ENCODE measurements around the gene DSE.

Gene DSE

DNA sequence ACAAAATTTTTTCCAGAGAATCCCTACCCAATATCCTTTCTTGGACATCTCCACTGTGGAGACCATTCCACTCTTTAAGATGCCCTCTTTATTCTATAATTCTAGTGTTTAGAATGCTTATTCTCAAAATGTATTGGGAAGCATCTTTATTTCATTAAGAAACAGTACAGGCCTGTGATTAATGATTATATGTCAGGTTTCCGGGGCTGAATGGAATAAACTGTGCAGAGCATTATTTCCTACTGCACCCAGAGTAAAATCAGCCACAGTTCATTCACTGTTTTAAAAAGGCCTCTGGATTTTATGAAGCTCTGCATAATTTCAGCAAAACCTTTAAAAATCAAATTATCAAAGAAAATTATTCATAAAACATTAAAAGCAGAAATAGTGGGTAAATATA lies 42.6 kb downstream of the DSE start:
- Histone ChIP-seq H3K4me1 (no peaks in the 10 kb centered on the region), H3K36me3 (no peaks in the 10 kb centered on the region), H3K9me3 (no peaks in the 10 kb centered on the region), H3K4me3 (ENCODE audit: low read depth, low read length) (no peak overlapping the region), H3K27me3 (no peaks in the 10 kb centered on the region)
- TF ChIP-seq, protein P1, sequence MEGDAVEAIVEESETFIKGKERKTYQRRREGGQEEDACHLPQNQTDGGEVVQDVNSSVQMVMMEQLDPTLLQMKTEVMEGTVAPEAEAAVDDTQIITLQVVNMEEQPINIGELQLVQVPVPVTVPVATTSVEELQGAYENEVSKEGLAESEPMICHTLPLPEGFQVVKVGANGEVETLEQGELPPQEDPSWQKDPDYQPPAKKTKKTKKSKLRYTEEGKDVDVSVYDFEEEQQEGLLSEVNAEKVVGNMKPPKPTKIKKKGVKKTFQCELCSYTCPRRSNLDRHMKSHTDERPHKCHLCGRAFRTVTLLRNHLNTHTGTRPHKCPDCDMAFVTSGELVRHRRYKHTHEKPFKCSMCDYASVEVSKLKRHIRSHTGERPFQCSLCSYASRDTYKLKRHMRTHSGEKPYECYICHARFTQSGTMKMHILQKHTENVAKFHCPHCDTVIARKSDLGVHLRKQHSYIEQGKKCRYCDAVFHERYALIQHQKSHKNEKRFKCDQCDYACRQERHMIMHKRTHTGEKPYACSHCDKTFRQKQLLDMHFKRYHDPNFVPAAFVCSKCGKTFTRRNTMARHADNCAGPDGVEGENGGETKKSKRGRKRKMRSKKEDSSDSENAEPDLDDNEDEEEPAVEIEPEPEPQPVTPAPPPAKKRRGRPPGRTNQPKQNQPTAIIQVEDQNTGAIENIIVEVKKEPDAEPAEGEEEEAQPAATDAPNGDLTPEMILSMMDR (IDR thresholded peaks at IDR 0.05; ENCODE audit: low read depth, low read length) = no peak
- DNase-seq = no peak

DNA sequence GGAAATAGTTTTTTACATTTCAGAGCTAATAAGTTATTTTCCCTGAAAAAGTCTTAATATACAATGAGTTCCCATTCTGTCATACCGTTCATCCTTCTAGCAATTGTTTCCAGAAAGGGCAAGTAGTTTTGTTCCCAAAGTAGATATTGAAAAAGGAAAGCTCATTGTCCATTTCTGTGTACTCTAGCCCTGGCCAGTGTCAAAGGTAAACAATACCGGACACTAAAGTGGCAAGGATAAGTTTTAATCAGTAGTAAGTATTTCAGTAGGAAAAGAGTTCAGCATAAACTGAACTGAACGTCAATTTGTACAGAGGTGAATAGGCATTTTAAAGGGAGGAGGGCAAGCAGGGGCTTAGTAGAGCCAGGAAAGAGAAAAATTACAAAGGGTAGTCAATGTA lies 46.9 kb downstream of the DSE start:
- Histone ChIP-seq H3K27me3 (no peaks in the 10 kb centered on the region), H3K9me3 (no peaks in the 10 kb centered on the region), H3K4me1 (no peaks in the 10 kb centered on the region), H3K36me3 (no peaks in the 10 kb centered on the region), H3K4me3 (ENCODE audit: low read depth, low read length) (no peak overlapping the region)
- TF ChIP-seq, protein P1 (IDR thresholded peaks at IDR 0.05; ENCODE audit: low read depth, low read length) = no peak
- DNase-seq = no peak

DNA sequence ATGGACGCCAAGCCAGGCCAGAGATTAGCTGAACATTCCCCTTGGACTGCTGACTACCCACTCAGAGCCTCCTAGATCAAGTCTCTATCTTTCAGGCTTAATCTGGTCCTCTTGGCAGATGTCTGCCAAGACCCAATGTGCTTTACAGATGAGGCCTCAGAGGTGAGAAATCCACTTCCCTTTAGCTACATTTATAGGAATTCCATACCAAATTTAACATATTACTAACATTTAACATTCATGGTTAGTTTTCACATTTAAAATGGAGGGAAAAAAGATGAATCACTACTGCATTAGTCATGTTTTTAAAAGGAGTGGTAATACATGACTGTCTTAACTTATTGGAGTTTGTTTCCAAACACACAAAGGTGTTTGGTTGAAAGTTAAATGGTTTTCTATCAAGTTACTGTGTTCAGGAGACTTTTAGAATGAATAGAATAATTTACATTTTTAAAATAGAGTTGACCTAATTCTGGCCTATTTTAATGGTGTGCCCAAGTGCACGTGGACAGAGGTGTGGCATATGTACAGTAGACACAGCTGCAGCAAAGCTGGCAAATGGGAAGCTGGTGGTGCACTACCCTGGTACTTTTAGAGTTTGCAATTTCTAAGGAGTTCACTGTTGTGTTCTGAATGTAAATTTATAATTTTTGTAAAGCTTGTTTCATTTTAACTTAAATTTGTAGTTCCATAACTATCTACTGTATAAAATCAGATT lies 48.5 kb downstream of the DSE start:
- no peak for DNase-seq
- H3K4me3 ChIP-seq (ENCODE audit: low read depth, low read length) = no peak overlapping the region
- no peaks in the 10 kb centered on the region for H3K36me3 ChIP-seq
- H3K4me1 ChIP-seq = no peaks in the 10 kb centered on the region
- H3K27me3 ChIP-seq = no peaks in the 10 kb centered on the region
- TF ChIP-seq, protein P1 (IDR thresholded peaks at IDR 0.05; ENCODE audit: low read depth, low read length) = no peak
- H3K9me3 ChIP-seq = no peaks in the 10 kb centered on the region

DNA sequence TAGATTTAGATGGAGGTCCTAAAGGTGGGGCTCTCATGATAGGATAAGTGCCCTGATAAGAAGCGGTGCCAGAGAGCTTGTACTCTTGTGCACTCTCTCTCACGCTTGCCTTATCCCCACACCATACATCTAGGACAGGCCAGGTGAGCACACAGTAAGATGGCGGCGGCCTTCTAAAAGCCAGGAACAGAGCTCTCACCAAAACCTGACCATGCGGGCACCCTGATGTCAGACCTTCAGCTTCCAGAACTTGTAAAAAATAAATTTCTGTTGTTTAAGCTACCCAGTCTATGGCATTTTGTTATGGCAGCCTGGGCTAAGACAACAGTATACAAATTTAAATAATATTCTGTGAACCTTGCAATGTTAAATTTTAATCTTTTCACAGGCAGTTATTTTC lies 49.6 kb downstream of the DSE start:
- Histone ChIP-seq H3K4me3 (ENCODE audit: low read depth, low read length) (no peak overlapping the region), H3K27me3 (no peaks in the 10 kb centered on the region), H3K9me3 (no peaks in the 10 kb centered on the region), H3K36me3 (no peaks in the 10 kb centered on the region), H3K4me1 (no peaks in the 10 kb centered on the region)
- no peak for DNase-seq
- TF ChIP-seq, protein P1 (IDR thresholded peaks at IDR 0.05; ENCODE audit: low read depth, low read length) = no peak

DNA sequence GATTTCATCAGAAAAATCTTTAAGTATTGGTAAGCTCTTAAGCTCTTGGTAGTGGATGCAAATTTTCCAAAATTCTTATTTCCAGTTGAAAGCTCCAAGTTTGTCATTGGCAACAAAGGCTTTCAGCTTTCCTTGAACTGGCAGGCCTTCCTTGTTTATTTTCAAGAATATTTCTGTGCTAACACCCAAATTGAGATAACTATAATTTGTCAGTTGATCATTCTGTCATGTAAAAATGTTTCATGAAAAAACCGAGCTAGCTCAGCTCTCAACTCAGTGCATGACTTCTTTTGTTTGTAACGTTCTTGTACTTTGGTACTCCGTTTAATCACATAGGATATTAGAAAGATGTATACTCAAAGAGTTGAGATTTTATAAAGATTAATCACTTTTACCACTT lies 51.5 kb downstream of the DSE start:
- no peaks in the 10 kb centered on the region for H3K4me1 ChIP-seq
- no peak overlapping the region for H3K4me3 ChIP-seq (ENCODE audit: low read depth, low read length)
- TF ChIP-seq, protein P1 (IDR thresholded peaks at IDR 0.05; ENCODE audit: low read depth, low read length) = no peak
- no peaks in the 10 kb centered on the region for H3K9me3 ChIP-seq
- H3K36me3 ChIP-seq = no peaks in the 10 kb centered on the region
- no peaks in the 10 kb centered on the region for H3K27me3 ChIP-seq
- no peak for DNase-seq

DNA sequence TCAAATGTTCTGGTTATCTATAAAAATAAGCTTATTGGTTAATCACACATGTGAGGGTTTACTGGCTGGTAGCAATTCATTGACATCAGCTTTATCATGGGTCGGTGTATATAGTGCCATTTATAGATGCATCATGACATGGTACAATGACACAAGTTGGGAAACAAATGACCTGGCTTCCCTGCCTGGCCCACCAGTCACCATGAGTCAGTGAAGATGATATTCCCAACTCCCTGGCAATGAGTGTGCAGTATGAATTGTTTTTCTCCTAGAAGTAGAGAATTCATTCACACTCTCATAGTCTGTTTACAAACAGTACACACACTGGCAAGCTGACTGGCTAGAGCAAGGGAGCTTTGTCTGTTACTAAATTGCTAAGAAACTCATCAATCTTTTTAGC lies 53.3 kb downstream of the DSE start:
- no peak for DNase-seq
- H3K4me1 ChIP-seq = no peaks in the 10 kb centered on the region
- TF ChIP-seq, protein P1 (IDR thresholded peaks at IDR 0.05; ENCODE audit: low read depth, low read length) = no peak

More for the DNA sequence above, 53.3 kb downstream of the DSE start:
- Histone ChIP-seq H3K36me3 (no peaks in the 10 kb centered on the region), H3K27me3 (no peaks in the 10 kb centered on the region), H3K4me3 (ENCODE audit: low read depth, low read length) (no peak overlapping the region), H3K9me3 (no peaks in the 10 kb centered on the region)
